Fibroblast of lung (primary cell): Measurements from ENCODE around the gene CSNK1G2. TPM values are rescaled to one million over a fixed set of nuclear protein-coding genes. Genes with fewer than 3 reads are reported as not detected.

Experiments
- DNase-seq, 2 donors: peaks; one replicate each; pipeline versions ENCODE4 v3.0.0 to v3.0.0-alpha.2; 2010; ENCODE audit warnings: low read depth in 2 of 2
- H2AFZ ChIP-seq: 2 replicates; pipeline ENCODE4 v1.5.1; 2012; ENCODE audit warnings: low read length, control low read depth, inconsistent platforms
- H3K27ac ChIP-seq: 2 replicates; pipeline ENCODE4 v1.5.1; 2011; ENCODE audit warnings: low read length, control low read depth; ENCODE audit not compliant: insufficient read depth
- H3K27me3 ChIP-seq: 2 replicates; pipeline ENCODE4 v1.5.1; 2011; ENCODE audit warnings: mild to moderate bottlenecking, low read length; ENCODE audit not compliant: control insufficient read depth, insufficient read depth
- H3K36me3 ChIP-seq: 2 replicates; pipeline ENCODE4 v1.5.1; 2011; ENCODE audit warnings: low read length; ENCODE audit not compliant: control insufficient read depth, insufficient read depth
- H3K4me1 ChIP-seq: 2 replicates; pipeline ENCODE4 v1.5.1; 2011; ENCODE audit warnings: low read length; ENCODE audit not compliant: control insufficient read depth, insufficient read depth; ENCODE audit errors: extremely low read depth
- H3K4me2 ChIP-seq: 2 replicates; pipeline ENCODE4 v1.5.1; 2011; ENCODE audit warnings: low read length, control low read depth; ENCODE audit not compliant: insufficient read depth; ENCODE audit errors: extremely low read depth
- H3K4me3 ChIP-seq, 4 experiments: fragments of 200-600 bp in 1 of 4; sonication (generic) in 1 of 4; replicated peaks in 1 of 4; 2 replicates each; pipeline ENCODE4 v1.5.1; 2011 to 2016; ENCODE audit warnings: low read length in 4 of 4, low read depth in 3 of 4, mild to moderate bottlenecking in 3 of 4, control low read depth in 2 of 4, inconsistent platforms in 1 of 4, mixed read lengths in 1 of 4; ENCODE audit not compliant: insufficient read depth in 1 of 4; ENCODE audit errors: control extremely low read depth in 1 of 4
- H3K79me2 ChIP-seq: 2 replicates; pipeline ENCODE4 v1.5.1; 2012; ENCODE audit warnings: mild to moderate bottlenecking, low read length, inconsistent platforms; ENCODE audit not compliant: control insufficient read depth, insufficient read depth
- H3K9ac ChIP-seq: 2 replicates; pipeline ENCODE4 v1.5.1; 2011; ENCODE audit warnings: mild to moderate bottlenecking, low read length, control low read depth; ENCODE audit not compliant: insufficient read depth
- H3K9me3 ChIP-seq: 2 replicates; pipeline ENCODE4 v1.5.1; 2012; ENCODE audit warnings: low read depth, low read length; ENCODE audit not compliant: control insufficient read depth, insufficient read depth
- H4K20me1 ChIP-seq: 2 replicates; pipeline ENCODE4 v1.5.1; 2011; ENCODE audit warnings: low read length; ENCODE audit not compliant: control insufficient read depth, insufficient read depth; ENCODE audit errors: extremely low read depth
- CTCF ChIP-seq, 2 donors: IDR thresholded peaks in 1 of 2; conservative IDR thresholded peaks in 1 of 2; 1 replicate in 1 of 2; 2 replicates in 1 of 2; pipeline ENCODE4 v1.5.1; 2011 to 2012; ENCODE audit warnings: low read length in 2 of 2, control low read depth in 1 of 2, inconsistent platforms in 1 of 2, low read depth in 1 of 2, mild to moderate bottlenecking in 1 of 2
- EZH2 ChIP-seq: IDR thresholded peaks from 2 replicates; pipeline ENCODE4 v1.5.1; 2012; ENCODE audit warnings: low read length, control low read depth, mild to moderate bottlenecking; ENCODE audit errors: missing control alignments
- polyA plus RNA-seq, 2 donors: library from polyadenylated mRNA; depleted of rRNA in 1 of 2; stranded (reverse) in 1 of 2; unstranded in 1 of 2; fragments of >200 nt; gene quantifications; 2 replicates each; pipeline ENCODE4 v1.2.1, GENCODE V29; 2011 to 2012; ENCODE audit warnings: missing spikeins in 1 of 2
- total RNA-seq: library from RNA; depleted of rRNA; stranded (reverse); fragments of >200 nt; gene quantifications from 2 replicates; pipeline ENCODE4 v1.2.1, GENCODE V29; 2014

The CSNK1G2 gene
- total and polyA plus RNA-seq, 2 donors (not counting 1 experiment from before 2014, with no cell fraction given) = 21.2 to 58.6 TPM

DNA sequence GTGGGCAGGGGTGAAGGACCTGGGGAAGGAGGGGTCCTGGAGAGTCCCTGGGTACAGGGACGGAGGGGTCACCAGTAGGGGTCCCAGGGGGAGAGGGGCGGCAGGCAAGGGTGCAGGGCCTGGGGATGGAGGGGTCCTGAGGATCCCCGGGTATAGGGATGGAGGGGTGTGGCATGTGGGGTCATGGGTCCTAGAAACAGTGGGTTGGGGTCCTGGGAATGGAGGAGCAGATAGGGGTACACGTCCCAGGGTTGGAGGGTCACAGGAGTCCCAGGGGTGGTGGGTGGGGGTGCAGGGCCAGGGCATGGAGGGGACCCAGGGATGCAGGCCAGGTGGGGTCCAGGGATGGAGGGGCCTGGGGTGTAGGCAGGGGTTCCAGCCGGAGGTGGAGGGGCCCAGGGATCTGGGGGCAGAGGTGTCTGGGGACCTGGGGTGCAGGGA is 73.2 kb downstream of the CSNK1G2 start:
- Histone ChIP-seq H3K27ac (no peak overlapping the region), H3K4me2 (no peak overlapping the region), H3K4me1 (no peaks in the 10 kb centered on the region), H3K9ac (no peak overlapping the region), H4K20me1 (no peaks in the 10 kb centered on the region), H3K9me3 (no peaks in the 10 kb centered on the region), H3K79me2 (peaks cover 22% of the 10 kb centered on the region), H3K27me3 (no peaks in the 10 kb centered on the region), H2AFZ (no peak overlapping the region), H3K36me3 (peaks cover 3% of the 10 kb centered on the region), H3K4me3 (peak overlapping the region in 2 of 4 experiments; percentile 62 to 68)
- TF ChIP-seq CTCF (conservative IDR thresholded peaks at IDR 0.05 in 1 of 2, IDR thresholded peaks at IDR 0.05 in 1 of 2; ENCODE audit: low read depth in 1 of 2, low read length in 2 of 2) = no peak
- DNase-seq = no peak

DNA sequence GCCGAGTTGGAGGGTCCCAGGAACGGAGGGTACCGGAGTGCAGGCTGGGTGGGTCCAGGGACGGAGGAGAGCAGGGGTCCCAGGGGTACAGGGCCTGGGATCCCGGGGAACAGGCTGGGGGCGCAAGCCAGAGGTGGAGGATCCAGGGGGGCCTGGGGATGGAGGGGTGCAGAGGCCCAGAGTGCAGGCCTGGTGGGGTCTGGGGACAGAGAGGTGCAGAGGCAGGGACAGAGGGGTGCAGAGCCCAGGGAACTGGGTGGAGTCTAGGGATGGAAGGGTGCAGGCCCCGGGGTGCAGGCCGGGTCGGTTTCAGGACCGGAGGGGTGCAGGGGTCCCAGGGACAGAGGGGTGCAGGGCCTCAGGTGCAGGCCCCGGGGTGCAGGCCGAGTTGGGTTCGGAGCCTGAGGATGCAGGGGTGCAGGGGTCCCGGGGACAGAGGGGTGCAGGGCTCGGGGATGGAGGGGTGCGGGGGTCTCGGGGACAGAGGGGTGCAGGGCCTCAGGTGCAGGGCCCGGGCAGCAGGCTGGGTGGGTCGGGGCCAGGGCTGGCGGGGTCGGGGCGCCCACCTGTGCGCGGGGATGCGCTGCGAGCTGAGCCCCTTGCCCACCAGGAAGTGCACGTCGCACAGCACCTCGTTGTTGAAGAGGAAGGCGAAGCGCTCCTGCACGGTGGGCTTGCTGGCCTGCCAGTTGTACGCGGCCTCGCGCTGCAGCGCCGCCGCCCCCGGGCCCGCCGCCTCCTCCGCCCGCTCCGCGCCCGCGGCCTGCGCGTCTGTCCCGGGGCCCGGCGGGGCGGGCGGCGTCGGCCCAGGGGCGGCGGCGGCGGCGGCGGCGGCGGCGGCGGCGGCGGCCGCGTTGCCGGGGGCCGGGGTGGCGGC is 74.0 kb downstream of the CSNK1G2 start:
- peak overlapping the region; percentile 51 for H3K4me2 ChIP-seq
- peak overlapping the region; percentile 55 for H3K9ac ChIP-seq
- no peak for TF ChIP-seq EZH2
- no peak for TF ChIP-seq CTCF (conservative IDR thresholded peaks at IDR 0.05 in 1 of 2, IDR thresholded peaks at IDR 0.05 in 1 of 2; ENCODE audit: low read depth in 1 of 2, low read length in 2 of 2)
- H3K4me1 ChIP-seq = no peaks in the 10 kb centered on the region
- H3K27ac ChIP-seq = no peak overlapping the region
- H3K27me3 ChIP-seq = no peaks in the 10 kb centered on the region
- no peak for DNase-seq
- H3K36me3 ChIP-seq = peaks cover 3% of the 10 kb centered on the region
- no peaks in the 10 kb centered on the region for H3K9me3 ChIP-seq
- H4K20me1 ChIP-seq = no peaks in the 10 kb centered on the region
- peaks cover 22% of the 10 kb centered on the region for H3K79me2 ChIP-seq
- no peak overlapping the region for H2AFZ ChIP-seq
- H3K4me3 ChIP-seq = peak overlapping the region; percentile 59 to 68 (median 62)

DNA sequence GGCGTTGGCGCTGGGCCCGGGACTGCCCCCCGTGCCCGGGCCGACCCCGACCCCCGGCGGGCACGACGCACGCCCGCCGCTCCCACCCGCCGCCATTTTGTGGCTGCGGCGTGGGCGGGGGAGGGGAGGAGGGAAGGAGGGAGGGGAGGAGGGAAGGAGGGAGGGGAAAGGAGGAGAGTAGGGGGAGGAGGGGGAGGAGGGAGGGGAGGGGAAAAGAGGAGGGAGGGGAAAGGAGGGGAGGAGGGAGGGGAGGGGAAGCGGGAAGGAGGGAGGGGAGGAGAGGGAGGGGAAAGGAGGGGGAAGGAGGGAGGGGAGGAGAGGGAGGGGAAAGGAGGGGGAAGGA is 74.6 kb downstream of the CSNK1G2 start, which contains the start of gene BTBD2:
Gene BTBD2, minus strand, starts transcription at position 107 of the 343 bp plus-strand sequence. Its CDS starts 11 bp downstream, at position 96.
- Histone ChIP-seq H3K4me3 (peak within 1 kb of the TSS; percentile 59 to 68 (median 62)), H3K79me2 (peaks cover 22% of the 10 kb centered on the region), H2AFZ (no peak within 1 kb of the TSS), H3K36me3 (peaks cover 2% of the 10 kb centered on the region), H3K9me3 (no peaks in the 10 kb centered on the region), H3K4me1 (no peaks in the 10 kb centered on the region), H3K4me2 (peak within 1 kb of the TSS; percentile 51), H4K20me1 (no peaks in the 10 kb centered on the region), H3K9ac (peak within 1 kb of the TSS; percentile 55), H3K27ac (peak within 1 kb of the TSS; percentile 32), H3K27me3 (no peaks in the 10 kb centered on the region)
- DNase-seq = peak; percentile 84 to 94
- TF ChIP-seq CTCF (conservative IDR thresholded peaks at IDR 0.05 in 1 of 2, IDR thresholded peaks at IDR 0.05 in 1 of 2; ENCODE audit: low read depth in 1 of 2, low read length in 2 of 2) (no peak), EZH2 (no peak)
